Esophagus mucosa (tissue), 1 donor: ENCODE results near the gene GNG5. TPM values are rescaled to one million over a fixed set of nuclear protein-coding genes. Genes with fewer than 3 reads are reported as not detected.
A peak's percentile ranks its signal among the peaks of the same experiment; 100 is the strongest.
"Not testable (repeated sequence)": the region's sequence is repeated elsewhere in the genome, so short reads cannot be mapped to it uniquely, and the experiment has no call there.

Experiments used
- ATAC-seq: fragments of 200-7000 bp; cut with Tn5 transposase; one replicate; pipeline ENCODE4 v1.9.1; 2020
- total RNA-seq: library from RNA; stranded (reverse); gene quantifications from one replicate; pipeline ENCODE4 v1.2.4, GENCODE V29; 2023
- donor health status: DM: yes; HTN: yes; CAD: no.

Gene GNG5
- 93.1 TPM for total RNA-seq

DNA sequence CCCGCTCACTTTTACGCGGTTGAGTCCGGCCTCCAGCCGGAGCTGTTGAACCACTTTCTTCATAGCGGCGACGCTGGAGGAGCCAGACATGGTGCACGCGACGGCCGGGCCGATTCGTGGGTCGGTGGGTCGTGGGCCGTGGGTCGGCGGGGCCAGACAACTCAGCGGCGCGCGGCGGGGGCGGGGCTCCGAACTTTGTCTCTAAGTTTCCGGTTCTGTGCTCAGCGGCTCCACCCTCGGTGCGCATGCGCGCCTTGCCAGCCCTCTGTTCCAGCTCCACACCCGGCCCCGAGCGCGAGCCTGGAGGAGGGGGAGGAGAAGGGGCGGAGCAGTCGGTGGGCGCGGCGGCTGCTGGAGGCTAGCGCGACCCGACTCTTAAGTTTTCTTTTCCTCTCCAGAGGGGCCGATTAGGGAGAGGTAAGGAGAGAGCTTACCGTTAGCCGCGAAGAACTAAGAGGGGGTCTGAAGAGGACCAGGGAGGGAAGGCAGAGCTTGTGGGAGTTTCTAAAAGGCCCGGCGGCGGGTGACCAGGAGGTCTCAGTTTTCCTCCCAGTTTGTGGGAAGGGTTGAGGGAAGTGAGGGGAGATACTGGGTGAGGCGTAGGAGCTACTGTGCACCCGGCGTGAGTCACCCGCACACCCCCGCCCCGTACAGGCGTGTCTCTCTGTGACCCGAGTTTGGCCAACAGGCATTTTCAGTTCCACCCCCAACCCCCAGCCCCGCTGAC, at the start of gene GNG5, which contains the start of gene SPATA1:
Gene GNG5 (minus strand): TSS at position 580 of the 727 bp plus-strand sequence. CDS start 490 bp downstream, at position 90.
Gene SPATA1 (plus strand): TSS at position 385 of the 727 bp plus-strand sequence. CDS start 9,974 bp downstream, outside the sequence.
- ATAC-seq, result peak; percentile 98

DNA sequence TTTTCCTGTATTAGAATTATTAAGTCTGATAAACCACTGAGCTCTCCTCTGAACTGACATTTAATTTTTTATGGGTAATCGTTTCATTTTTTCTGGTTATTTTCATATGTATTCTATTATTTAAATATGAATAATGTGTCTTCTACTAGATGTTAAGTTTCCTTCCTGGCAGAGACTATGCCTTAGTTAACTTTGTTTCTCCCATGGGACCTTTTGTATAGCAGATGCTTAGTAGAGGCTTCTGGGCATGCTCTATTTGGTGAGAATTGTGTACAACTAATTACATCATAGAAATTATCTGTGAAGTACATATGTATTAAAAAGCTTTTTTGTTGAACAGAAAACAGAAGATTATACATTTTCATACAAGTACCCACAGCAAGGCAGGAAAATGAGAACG, 44.4 kb upstream of the GNG5 start:
- no peak for ATAC-seq

DNA sequence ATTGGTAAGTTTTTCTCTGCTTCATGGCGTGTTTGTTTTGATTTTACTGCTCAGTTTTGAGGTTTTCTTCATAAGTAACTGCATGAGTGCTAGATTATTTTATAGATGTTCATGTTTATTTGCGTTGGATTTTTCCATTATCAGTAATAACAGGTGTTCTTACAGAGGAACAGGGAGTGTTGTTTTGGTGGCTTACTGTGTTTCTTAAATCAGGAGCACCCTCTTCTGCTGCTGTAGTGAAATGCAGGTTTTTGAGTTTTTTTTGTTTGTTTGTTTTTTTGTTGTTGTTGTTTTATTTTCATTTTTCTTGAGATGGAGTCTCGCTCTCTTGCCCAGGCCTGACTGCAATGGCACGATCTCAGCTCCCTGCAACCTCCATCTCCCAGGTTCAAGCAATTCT, 35.3 kb upstream of the GNG5 start:
- no peak for ATAC-seq

DNA sequence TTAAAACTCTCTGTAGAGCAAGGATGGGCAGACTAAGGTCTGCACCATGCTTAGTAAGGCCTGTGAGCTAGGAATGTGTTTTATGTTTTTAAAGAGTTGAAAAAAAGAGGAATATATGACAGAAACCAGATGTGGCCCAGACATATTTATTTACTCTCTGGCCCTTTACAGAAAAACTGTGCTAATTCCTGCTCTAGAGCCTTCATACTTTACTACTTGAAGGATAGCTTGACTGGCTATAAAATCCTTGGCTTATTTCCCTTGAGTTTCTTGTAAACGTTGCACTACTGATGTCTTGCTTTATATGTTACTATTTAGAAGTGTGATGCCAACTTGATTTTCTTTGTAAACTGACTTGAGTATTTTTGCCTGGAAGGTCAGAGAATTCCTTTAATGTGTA, 34.4 kb upstream of the GNG5 start:
- no peak for ATAC-seq

DNA sequence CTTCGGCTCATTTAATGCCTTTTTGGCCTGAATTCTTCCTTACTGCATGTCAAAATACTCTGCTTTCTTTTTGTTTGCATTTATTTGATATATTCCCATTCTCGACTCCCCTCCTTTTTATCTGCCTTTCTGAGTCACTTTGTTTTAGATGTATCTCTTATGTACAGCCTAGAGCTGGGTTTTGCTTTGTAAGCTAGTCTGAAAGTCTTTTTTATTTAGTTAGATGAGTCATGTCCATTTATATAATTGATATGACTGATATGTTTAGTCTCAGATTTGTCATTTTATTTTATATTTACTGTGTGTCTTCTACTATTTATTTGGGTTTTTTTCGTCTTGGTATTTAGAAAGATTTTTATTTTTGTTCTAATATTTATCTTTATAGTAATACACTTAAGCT, 33.6 kb upstream of the GNG5 start:
- ATAC-seq, result no peak

DNA sequence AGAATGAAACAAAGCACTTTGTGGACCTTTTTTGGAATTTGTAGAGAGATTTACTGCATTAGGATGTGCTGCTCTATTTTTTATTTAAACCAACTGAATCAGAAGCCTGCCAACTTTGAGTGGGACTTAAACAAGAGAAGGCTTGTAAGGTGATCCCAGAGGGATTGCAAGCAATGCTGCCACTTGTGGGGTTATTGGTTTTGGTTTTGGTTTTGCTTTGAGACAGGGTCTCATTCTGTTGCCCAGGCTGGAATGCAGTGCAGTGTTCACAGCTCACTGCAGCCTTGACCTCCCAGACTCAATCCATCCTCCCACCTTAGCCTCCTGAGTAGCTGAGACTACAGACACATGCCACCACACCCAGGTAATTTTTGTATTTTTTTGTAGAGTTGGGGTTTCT, 32.2 kb upstream of the GNG5 start:
- ATAC-seq, result no peak

DNA sequence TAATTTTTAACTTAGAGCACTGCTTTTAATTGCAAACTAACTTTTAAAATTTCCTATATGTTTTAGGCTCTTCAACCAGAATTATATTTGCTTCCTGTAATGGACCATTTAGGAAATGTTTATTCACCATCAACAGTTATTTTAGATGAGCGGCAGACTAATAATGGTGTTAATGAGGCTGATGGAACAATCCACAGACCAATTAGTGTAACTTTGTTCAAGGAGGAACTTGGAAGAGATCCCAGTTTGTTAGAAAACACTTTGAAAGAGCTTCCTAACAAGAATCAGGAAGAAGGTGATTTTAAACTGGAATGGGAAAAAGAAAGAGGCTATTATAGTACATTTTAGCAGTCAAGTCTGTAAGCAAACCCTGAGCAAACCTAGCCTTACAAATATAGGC, 19.4 kb upstream of the GNG5 start:
- ATAC-seq, result no peak

DNA sequence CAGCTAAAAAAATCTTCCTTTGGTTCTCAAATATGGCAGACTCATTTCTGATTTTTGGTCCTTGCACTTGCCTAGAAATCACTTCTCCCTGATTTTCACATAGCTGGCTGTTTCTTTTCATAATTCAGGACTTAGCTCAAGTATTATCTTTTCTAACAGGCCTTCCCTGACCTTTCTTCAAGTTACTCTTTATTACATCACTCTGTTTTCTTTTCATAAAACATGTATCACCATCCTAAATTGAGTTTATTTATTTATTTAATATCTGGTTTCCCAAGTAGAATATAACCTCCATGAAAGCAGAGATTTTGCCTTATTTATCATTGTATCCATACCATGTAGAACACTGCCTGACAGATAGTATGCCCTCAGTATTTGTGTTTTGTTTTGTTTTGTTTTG, 18.2 kb upstream of the GNG5 start:
- no peak for ATAC-seq

DNA sequence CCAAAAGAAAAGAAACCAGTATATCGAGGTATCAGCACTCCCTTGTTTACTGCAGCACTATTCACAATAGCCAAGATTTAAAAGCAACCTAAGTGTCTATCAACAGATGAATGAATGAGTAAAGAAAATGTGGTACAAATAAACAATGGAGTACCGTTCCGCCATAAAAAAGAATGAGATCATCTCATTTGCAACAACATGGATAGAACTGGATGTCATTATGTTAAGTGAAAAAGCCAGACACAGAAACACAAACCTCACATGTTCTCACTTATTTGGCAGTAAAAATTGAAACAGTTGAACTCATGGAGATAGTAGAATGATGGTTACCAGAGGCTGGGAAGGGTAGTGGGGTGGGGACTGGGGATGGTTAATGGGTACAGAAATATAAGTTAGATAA, 4.3 kb upstream of the GNG5 start:
- no peak for ATAC-seq

DNA sequence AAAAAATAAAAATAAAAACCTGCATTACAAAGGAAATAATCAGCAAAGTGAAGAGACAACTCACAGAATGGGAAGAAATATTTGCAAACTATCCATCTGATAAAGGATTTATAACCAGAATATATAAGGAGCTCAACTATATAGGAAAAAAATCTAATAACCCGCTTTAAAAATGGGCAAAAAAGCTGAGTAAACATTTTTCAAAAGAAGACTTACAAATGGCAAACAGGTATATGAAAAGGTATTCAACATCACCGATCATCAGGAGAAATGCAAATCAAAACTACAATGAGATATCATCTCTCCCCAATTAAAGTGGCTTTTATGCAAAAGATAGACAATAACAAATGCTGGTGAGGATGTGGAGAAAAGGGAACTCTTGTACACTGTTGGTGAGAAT, 3.8 kb upstream of the GNG5 start:
- ATAC-seq, result no peak

DNA sequence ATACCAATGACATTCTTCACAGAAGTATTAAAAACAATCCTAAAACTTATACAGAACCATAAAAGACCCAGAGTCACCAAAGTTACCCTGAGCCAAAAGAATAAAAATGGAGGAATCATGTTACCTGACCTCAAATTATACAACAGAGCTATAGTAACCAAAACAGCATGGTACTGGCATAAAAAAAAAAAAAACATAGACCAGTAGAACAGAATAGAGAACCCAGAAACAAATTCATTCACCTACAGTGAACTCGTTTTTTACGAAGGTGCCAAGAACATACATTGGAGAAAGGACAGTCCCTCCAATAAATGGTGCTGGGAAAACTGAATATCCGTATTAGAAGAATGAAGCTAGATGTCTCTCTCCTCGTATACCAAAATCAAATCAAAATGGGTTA, 2.6 kb upstream of the GNG5 start:
- no peak for ATAC-seq

DNA sequence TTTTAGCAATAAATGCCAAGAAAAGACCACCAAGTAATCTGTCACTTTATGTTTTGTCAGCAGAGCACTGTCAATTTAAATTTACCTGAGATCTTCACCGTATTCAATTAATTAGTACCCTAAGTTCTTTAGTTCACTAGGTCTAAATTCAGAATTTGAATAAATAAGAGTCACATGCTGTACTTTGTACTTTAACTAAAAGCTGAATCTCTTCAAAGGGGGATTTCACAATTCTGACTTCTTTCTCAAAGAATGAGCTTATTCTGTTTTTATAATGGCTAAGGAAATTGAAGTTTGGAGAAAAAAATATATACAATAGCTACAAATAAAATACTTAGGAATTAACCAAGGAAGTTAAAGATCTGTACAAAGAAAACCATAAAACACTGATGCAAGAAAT, 2.1 kb upstream of the GNG5 start:
- ATAC-seq, result no peak

DNA sequence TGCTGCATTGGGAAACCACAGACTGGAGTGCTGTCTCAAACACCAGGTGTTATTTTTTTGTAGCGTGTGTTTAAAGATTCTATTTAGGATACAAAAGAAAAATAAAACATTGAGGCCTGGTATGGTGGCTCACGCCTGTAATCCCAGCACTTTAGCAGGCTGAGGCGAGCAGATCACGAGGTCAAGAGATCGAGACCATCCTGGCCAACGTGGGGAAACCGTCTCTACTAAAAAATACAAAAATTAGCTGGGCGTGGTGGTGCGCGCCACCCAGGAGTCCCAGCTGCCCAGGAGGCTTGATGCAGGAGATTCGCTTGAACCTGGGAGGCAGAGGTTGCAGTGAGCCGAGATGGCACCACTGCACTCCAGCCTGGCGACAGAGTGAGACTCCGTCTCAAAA, 1.5 kb upstream of the GNG5 start:
- ATAC-seq, result not testable (repeated sequence)

DNA sequence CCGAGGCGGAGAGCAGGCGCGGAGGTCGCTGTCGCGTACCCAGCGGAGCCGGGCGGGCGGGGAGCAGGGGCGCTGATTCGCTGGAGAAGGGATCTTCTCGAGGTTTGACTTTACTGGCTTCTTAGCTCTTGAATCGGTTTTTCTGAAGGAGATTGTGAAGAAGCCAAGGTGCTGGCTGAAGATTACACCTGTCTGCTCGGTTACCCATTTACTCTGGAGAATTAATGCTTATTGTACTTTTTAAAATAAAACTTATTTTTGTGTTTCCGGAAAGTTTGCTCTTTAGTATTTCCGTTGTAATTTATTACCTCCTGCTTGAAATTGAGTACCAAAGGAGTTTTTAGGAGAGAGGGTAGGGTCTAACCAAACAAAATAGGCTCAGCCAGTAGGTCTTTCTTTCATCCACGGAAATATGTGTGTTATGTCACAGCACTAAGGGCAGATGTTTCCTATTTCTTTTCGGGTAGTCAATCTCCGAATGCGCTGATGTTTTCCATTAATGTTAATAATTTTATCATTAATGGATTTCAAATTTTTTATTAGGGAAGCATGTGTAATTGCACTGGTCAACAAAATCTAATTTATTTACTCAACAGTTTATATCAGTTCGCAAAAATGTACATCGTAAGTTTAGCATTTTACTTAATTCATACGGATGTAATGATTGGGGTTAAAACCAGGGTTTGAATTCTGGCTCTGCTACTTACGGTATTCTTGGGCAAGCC, 510 bp upstream of the GNG5 start:
- ATAC-seq, result no peak

DNA sequence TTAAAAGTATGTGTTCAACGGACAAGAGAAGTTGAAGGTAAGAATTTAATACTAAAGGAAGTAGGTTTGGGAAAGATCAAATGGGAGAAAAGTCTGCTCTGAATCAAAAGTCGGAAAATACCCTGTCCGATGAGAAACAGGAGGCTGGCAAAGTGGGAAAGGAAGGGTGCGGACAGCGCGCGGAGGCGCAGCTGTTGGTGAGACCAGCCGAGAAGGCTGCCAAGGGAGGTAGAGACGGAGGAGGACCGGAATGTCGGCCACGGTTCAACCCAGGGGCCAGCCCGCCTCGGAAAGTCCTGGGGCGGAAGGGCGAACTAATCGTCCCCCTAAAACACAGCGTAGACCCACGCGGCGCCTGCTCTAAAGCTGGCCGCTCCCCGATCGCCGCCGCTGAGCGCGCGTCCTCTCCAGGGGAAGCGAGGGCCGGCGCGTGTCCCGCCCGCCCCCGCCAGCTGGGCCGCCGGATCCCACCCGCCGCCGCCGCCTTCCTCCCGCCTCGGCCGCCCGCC, 834 bp downstream of the GNG5 start:
- peak; percentile 55 for ATAC-seq

DNA sequence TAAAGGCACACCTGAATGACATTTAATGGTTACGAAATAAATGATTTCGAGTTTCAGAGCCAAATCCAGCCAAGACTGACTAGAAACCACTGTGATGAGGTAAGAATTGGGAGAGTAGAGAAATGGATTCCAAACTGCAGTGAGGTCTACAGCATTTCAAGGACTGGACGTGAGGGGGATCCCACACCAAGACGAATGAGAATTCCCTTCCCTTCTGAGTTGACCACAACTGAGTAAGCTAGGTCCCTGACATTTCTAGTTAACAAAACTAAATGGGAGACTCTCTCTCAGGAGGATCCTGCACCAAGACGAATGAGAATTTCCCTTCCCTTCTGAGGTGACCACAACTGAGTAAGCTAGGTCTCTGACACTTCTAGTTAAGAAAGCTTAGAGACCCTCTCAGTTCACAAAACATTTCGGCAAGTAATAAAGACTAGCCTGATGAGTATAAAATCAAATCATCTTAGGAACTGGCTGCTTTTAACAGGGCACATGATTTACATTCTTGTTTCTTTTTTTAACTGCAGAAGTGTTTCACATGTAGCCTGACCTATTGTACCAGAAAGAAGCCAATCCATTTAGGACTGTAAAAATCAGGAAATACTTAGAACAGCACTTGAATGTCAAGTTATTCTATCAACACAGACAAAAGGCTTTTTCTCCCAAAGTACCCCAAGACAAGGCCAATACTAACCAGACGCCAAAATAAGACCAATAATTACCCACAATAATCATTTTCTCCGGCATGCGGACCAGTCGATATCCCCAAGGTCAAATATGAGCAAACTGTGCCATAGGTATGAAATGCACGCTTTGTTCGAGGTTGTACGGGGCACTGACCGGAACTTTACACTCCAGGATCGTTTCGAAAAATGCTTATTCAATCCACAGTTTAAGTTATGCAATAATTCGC, 1.5 kb downstream of the GNG5 start:
- no peak for ATAC-seq

DNA sequence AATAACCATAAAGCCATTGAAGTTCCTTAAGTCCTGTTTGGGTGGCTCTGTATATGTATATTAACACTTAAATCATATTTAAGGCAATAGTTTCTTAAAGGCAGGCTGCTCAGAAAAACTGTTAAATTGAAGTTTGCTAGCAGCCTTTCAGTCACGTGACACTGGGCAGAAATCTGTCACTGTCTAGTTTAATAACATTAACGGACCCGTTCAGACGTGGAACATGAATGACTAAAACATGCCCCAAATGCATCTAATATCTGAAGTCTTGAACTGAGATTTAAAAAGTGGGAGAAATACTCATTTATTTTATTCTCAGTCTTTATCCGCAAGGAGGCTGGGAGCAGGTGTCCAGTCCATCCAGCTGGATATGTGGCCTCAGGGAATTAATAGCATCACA, 3.5 kb downstream of the GNG5 start:
- no peak for ATAC-seq

DNA sequence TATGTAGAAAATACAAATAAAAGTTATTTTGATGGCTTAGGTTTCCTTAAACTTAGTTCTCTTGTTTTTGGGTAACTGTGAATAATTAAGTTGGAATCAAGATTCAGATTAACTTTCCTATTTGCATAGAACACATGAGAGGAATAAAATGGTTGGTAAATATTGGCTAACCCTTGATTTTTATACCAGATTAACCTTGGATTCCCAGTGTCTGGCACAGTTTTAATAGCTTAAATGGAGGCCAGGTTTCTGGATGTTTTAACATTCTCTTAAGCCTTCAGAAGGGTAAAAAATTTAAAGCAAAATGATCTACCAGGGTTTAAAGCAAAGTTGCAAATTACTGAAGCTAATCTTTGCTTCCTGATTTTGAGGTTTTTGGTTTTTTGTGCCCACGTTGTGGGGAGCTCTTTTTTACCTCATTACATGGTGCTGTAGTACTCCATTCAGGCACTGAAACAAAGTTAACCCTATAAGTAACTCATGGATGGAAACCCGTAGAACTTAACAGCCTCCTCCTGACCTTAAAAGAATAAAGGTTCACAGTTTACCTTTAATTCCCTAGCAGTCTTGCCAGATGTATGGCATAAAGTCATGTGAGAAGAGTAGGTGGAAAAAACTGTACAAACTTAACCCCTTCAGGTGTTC, 8.6 kb downstream of the GNG5 start:
- ATAC-seq, result no peak

DNA sequence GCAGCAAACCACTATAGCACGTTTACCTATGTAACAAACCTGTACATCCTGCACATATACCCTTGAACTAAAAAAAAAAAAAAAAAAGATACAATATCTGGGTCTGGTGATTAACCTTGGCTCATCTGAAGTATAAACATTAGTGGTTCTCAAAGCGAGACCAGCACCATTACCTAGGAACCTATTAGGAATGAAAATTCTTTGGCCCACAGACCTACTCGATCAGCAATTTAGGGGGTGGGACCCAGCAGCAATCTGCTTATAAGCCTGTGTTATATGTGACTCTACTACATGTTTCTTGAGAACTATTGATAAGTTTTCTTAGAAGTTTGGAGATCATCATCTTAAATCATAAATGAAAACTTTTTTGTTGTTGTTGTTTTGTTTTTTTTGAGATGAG, 9.9 kb downstream of the GNG5 start:
- ATAC-seq, result no peak

DNA sequence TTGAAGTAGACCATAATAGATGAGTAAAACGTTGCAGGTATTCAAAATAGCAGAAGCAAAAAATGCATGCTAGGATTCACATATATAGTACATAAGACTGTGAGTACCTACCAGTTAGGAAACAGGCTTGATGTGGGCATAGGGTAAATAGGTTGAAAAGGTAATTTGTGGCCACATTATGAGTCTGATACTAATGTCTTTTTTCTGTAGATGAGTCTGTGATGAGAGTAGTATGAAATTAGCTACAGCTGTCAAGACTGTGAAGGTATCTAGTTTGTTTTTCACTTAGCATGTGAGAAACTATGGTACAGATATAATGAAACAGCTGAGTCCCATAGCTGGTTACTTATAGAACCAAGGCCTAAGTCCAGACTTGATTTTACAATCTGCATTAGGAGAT, 12.6 kb downstream of the GNG5 start:
- ATAC-seq, result no peak

DNA sequence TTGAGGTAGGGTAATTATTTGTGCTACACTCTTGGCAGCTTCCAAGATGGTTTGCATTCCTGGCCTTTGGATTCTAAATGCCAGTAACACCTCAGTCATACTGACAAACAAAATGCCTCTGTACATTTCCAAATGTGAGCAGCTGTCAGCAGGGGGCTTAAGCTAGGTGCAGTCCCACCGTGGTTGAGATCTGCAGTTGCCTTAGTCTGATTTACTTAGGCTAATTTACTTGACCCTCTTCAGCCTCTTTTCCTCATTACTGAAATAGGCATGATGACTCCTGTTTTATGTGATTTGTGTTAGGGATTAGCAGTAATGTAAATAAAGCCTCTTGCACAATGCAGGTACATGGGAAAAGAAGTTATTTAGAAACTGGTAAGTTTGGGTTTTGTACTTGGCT, 13.7 kb downstream of the GNG5 start:
- ATAC-seq, result peak; percentile 66

DNA sequence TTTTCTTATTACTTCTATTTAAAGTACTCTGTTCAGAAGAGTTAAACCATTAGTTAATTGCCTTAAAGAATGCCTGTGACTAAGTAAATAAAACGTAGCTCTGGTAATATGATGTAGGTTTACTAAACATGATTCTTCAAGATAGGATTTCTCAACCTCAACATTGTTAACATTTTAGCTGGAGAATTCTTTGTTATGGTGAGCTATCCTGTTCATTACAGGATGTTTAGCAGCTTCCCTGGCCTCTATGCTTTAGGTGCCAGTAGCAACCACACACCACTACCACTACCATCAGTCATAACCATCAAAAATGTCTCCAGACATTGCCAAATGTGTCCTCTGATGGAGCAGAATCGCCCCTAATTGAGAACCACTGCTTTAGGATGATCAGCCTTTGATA, 16.6 kb downstream of the GNG5 start:
- ATAC-seq, result no peak

DNA sequence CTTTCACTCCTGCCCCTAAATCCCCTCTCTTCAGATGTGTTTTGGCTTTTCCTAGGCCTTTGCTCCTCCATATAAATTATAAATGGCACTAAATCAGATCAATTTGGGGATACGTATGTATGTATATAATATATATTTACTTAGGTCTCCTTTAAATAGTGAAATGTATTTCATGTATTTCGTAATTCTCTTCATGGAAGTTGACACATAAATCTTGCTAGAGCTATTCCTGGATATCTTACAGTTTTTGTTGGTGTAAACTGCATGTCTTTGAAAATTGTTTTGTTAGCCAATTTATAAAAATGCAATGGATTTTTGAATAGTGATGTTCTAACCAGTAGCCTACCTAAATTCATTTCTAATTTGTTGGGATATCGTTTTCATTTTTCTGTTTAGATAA, 18.3 kb downstream of the GNG5 start:
- ATAC-seq, result no peak
